Neural progenitor cell (in vitro differentiated cells): ENCODE results near the gene HTRA2. TPM values are rescaled to one million over a fixed set of nuclear protein-coding genes. Genes with fewer than 3 reads are reported as not detected.

ENCODE experiments used
- DNase-seq: peaks from one replicate; pipeline ENCODE4 v3.0.0-alpha.2; 2016; ENCODE audit warnings: low spot score
- H2AFZ ChIP-seq: fragments of 200-600 bp; sonication (generic); replicated peaks from 2 replicates; pipeline ENCODE4 v1.6.1; 2016; ENCODE audit warnings: antibody characterized with exemption
- H3F3A ChIP-seq: fragments of 200-600 bp; sonication (generic); 2 replicates; pipeline ENCODE4 v1.6.1; 2016; ENCODE audit warnings: antibody characterized with exemption, low read depth
- H3K27ac ChIP-seq: fragments of 200-600 bp; sonication (generic); 2 replicates; pipeline ENCODE4 v1.5.1; 2016; ENCODE audit warnings: mild to moderate bottlenecking
- H3K27me3 ChIP-seq: fragments of 200-600 bp; sonication (generic); 2 replicates; pipeline ENCODE4 v1.6.1; 2016; ENCODE audit warnings: mild to moderate bottlenecking, moderate library complexity
- H3K36me3 ChIP-seq: fragments of 200-600 bp; sonication (generic); 2 replicates; pipeline ENCODE4 v1.5.1; 2016
- H3K4me1 ChIP-seq: fragments of 200-600 bp; sonication (generic); 2 replicates; pipeline ENCODE4 v1.6.1; 2016; ENCODE audit warnings: mixed run types
- H3K4me2 ChIP-seq: fragments of 200-600 bp; sonication (generic); 2 replicates; pipeline ENCODE4 v1.6.1; 2016
- H3K4me3 ChIP-seq: fragments of 200-600 bp; sonication (generic); 2 replicates; pipeline ENCODE4 v1.5.1; 2016
- H3K79me2 ChIP-seq: fragments of 200-600 bp; sonication (generic); 2 replicates; pipeline ENCODE4 v1.6.1; 2016; ENCODE audit warnings: low read depth
- H3K9ac ChIP-seq: fragments of 200-600 bp; sonication (generic); 2 replicates; pipeline ENCODE4 v1.6.1; 2016
- H3K9me3 ChIP-seq: fragments of 200-600 bp; sonication (generic); 2 replicates; pipeline ENCODE4 v1.5.1; 2016; ENCODE audit warnings: low read depth
- H4K20me1 ChIP-seq: fragments of 200-600 bp; sonication (generic); 2 replicates; pipeline ENCODE4 v1.6.1; 2016; ENCODE audit warnings: low read depth
- H3K27ac Mint-ChIP-seq: 3 replicates; pipeline ENCODE4 v1.8.0; 2021; ENCODE audit warnings: mixed read lengths
- H3K27me3 Mint-ChIP-seq: 2 replicates; pipeline ENCODE4 v1.8.0; 2022; ENCODE audit warnings: low read depth, mild to moderate bottlenecking, inconsistent platforms, moderate library complexity, mixed read lengths; ENCODE audit not compliant: insufficient read depth
- H3K36me3 Mint-ChIP-seq: 3 replicates; pipeline ENCODE4 v1.8.0; 2021; ENCODE audit warnings: mixed read lengths
- H3K4me1 Mint-ChIP-seq: 3 replicates; pipeline ENCODE4 v1.8.0; 2021; ENCODE audit warnings: mixed read lengths
- H3K4me3 Mint-ChIP-seq: 3 replicates; pipeline ENCODE4 v1.8.0; 2021; ENCODE audit warnings: mild to moderate bottlenecking, moderate library complexity, mixed read lengths
- H3K9me3 Mint-ChIP-seq: 3 replicates; pipeline ENCODE4 v1.8.0; 2020; ENCODE audit warnings: mixed read lengths
- EZH2 ChIP-seq: fragments of 200-600 bp; sonication (generic); IDR thresholded peaks from 2 replicates; pipeline ENCODE4 v1.6.1; 2017; ENCODE audit warnings: antibody characterized with exemption, mild to moderate bottlenecking, moderate library complexity
- EZH2phosphoT487 ChIP-seq: fragments of 200-600 bp; sonication (generic); IDR thresholded peaks from 2 replicates; pipeline ENCODE4 v1.6.1; 2017; ENCODE audit warnings: antibody characterized with exemption
- total RNA-seq: library from RNA; depleted of rRNA; stranded (reverse); fragments of >200 nt; gene quantifications from 2 replicates; pipeline ENCODE4 v1.2.3, GENCODE V29; 2015; ENCODE audit warnings: low replicate concordance
- TF ChIP-seq, protein P1 (sequence below): fragments of 200-600 bp; sonication (generic); IDR thresholded peaks from 2 replicates; pipeline ENCODE4 v1.5.1; 2017; ENCODE audit warnings: antibody characterized with exemption, mild to moderate bottlenecking

HTRA2 gene
- total RNA-seq, 1 donor from 2014 or later: 18.5 TPM

- Histone ChIP-seq H3K9me3 (no peaks in the 10 kb centered on the region), H3K9ac (no peak overlapping the region), H3K4me2 (no peak overlapping the region), H3K79me2 (peaks cover 35% of the 10 kb centered on the region), H3F3A (peaks cover 12% of the 10 kb centered on the region), H3K4me3 (no peak overlapping the region), H2AFZ (no peak overlapping the region), H3K36me3 (no peaks in the 10 kb centered on the region), H3K27ac (no peak overlapping the region), H3K4me1 (peaks cover 16% of the 10 kb centered on the region), H3K27me3 (peaks cover 2% of the 10 kb centered on the region), H4K20me1 (no peaks in the 10 kb centered on the region)
- Mint-ChIP-seq H3K27ac (no peak overlapping the region), H3K4me3 (peak overlapping the region; percentile 96), H3K4me1 (peaks cover 32% of the 10 kb centered on the region), H3K9me3 (no peaks in the 10 kb centered on the region), H3K27me3 (peaks cover 6% of the 10 kb centered on the region), H3K36me3 (peaks cover 25% of the 10 kb centered on the region)
- no peak for DNase-seq
- TF ChIP-seq EZH2phosphoT487: no peak
- TF ChIP-seq, protein P1, sequence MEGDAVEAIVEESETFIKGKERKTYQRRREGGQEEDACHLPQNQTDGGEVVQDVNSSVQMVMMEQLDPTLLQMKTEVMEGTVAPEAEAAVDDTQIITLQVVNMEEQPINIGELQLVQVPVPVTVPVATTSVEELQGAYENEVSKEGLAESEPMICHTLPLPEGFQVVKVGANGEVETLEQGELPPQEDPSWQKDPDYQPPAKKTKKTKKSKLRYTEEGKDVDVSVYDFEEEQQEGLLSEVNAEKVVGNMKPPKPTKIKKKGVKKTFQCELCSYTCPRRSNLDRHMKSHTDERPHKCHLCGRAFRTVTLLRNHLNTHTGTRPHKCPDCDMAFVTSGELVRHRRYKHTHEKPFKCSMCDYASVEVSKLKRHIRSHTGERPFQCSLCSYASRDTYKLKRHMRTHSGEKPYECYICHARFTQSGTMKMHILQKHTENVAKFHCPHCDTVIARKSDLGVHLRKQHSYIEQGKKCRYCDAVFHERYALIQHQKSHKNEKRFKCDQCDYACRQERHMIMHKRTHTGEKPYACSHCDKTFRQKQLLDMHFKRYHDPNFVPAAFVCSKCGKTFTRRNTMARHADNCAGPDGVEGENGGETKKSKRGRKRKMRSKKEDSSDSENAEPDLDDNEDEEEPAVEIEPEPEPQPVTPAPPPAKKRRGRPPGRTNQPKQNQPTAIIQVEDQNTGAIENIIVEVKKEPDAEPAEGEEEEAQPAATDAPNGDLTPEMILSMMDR: no peak
- TF ChIP-seq EZH2: no peak
Observed at GRCh38 chr2:74527741-74528140, 2.0 kb upstream of the HTRA2 start.

GRCh38 chr2:74528600-74529356 is 955 bp upstream of the HTRA2 start:
- Histone ChIP-seq H3K4me3 (peak overlapping the region; percentile 97), H3K9ac (peak overlapping the region; percentile 92), H3K9me3 (no peaks in the 10 kb centered on the region), H4K20me1 (no peaks in the 10 kb centered on the region), H3K27ac (peak overlapping the region; percentile 17), H3K36me3 (no peaks in the 10 kb centered on the region), H3K4me2 (peak overlapping the region; percentile 98), H3F3A (peaks cover 12% of the 10 kb centered on the region), H2AFZ (peak overlapping the region; percentile 88), H3K27me3 (no peaks in the 10 kb centered on the region), H3K79me2 (peaks cover 35% of the 10 kb centered on the region), H3K4me1 (peaks cover 16% of the 10 kb centered on the region)
- Mint-ChIP-seq H3K4me3 (peak overlapping the region; percentile 96), H3K27me3 (peaks cover 7% of the 10 kb centered on the region), H3K9me3 (no peaks in the 10 kb centered on the region), H3K27ac (peak overlapping the region; percentile 97), H3K36me3 (peaks cover 30% of the 10 kb centered on the region), H3K4me1 (peaks cover 32% of the 10 kb centered on the region)
- no peak for DNase-seq
- TF ChIP-seq EZH2phosphoT487 (no peak), EZH2 (no peak)
- TF ChIP-seq, protein P1: no peak

DNA sequence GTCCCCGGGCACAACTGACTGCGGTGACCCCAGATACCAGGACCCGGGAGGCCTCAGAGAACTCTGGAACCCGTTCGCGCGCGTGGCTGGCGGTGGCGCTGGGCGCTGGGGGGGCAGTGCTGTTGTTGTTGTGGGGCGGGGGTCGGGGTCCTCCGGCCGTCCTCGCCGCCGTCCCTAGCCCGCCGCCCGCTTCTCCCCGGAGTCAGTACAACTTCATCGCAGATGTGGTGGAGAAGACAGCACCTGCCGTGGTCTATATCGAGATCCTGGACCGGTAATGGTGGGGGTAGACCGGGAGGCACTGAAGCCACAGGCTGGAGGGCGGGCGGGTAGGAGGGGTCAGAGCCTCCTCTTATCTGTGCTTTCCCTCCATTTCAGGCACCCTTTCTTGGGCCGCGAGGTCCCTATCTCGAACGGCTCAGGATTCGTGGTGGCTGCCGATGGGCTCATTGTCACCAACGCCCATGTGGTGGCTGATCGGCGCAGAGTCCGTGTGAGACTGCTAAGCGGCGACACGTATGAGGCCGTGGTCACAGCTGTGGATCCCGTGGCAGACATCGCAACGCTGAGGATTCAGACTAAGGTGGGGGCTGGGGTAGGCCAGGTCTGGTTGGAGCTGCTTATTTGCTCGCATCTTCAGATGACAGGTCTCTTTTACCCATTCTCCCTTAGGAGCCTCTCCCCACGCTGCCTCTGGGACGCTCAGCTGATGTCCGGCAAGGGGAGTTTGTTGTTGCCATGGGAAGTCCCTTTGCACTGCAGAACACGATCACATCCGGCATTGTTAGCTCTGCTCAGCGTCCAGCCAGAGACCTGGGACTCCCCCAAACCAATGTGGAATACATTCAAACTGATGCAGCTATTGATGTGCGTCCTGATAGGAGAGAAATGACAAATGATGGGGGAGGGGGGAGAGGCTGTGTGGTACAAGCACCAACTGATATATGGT is 780 bp downstream of the HTRA2 start:
- no peaks in the 10 kb centered on the region for H3K27me3 ChIP-seq
- Mint-ChIP-seq H3K4me1 (peaks cover 32% of the 10 kb centered on the region), H3K36me3 (peaks cover 32% of the 10 kb centered on the region), H3K27ac (no peak overlapping the region), H3K4me3 (peak overlapping the region; percentile 96), H3K27me3 (peaks cover 7% of the 10 kb centered on the region), H3K9me3 (no peaks in the 10 kb centered on the region)
- peaks cover 12% of the 10 kb centered on the region for H3F3A ChIP-seq
- H3K9ac ChIP-seq: peak overlapping the region; percentile 29
- peak overlapping the region; percentile 68 for H2AFZ ChIP-seq
- DNase-seq: peak; percentile 53
- H3K27ac ChIP-seq: no peak overlapping the region
- H3K9me3 ChIP-seq: no peaks in the 10 kb centered on the region
- H3K4me2 ChIP-seq: peak overlapping the region; percentile 92
- no peaks in the 10 kb centered on the region for H3K36me3 ChIP-seq
- no peaks in the 10 kb centered on the region for H4K20me1 ChIP-seq
- peaks cover 16% of the 10 kb centered on the region for H3K4me1 ChIP-seq
- H3K79me2 ChIP-seq: peaks cover 35% of the 10 kb centered on the region
- no peak for TF ChIP-seq EZH2
- TF ChIP-seq, protein P1: no peak
- peak overlapping the region; percentile 97 for H3K4me3 ChIP-seq
